KMS-11 (cell line): Measurements from ENCODE around the gene CACNA1A.

Source experiments
- H2AFZ ChIP-seq: fragments of 200-600 bp; sonication (generic); 2 replicates; pipeline ENCODE4 v1.6.1; 2016; ENCODE audit warnings: antibody characterized with exemption, mixed run types, low read depth
- H3K27ac ChIP-seq: fragments of 200-600 bp; sonication (generic); 2 replicates; pipeline ENCODE4 v1.6.1; 2016; ENCODE audit warnings: mild to moderate bottlenecking, mixed run types
- H3K27me3 ChIP-seq: fragments of 200-600 bp; sonication (generic); 2 replicates; pipeline ENCODE4 v1.6.1; 2017; ENCODE audit warnings: mild to moderate bottlenecking, low read depth, mixed run types, moderate library complexity; ENCODE audit not compliant: insufficient read depth
- H3K36me3 ChIP-seq: fragments of 200-600 bp; sonication (generic); 2 replicates; pipeline ENCODE4 v1.6.1; 2017; ENCODE audit warnings: mild to moderate bottlenecking, mixed run types; ENCODE audit not compliant: insufficient read depth
- H3K4me1 ChIP-seq: fragments of 200-600 bp; sonication (generic); 2 replicates; pipeline ENCODE4 v1.6.1; 2016; ENCODE audit warnings: mild to moderate bottlenecking, low read depth, mixed run types; ENCODE audit not compliant: poor library complexity, severe bottlenecking
- H3K4me2 ChIP-seq: fragments of 200-600 bp; sonication (generic); 2 replicates; pipeline ENCODE4 v1.7.0; 2016; ENCODE audit warnings: mild to moderate bottlenecking, mixed run types
- H3K4me3 ChIP-seq: fragments of 200-600 bp; sonication (generic); IDR thresholded peaks from 2 replicates; pipeline ENCODE4 v1.6.1; 2017; ENCODE audit warnings: low read depth, low read length, mixed read lengths; ENCODE audit not compliant: insufficient read depth
- H3K79me2 ChIP-seq: fragments of 200-600 bp; sonication (generic); 2 replicates; pipeline ENCODE4 v1.6.1; 2016; ENCODE audit warnings: low read depth, mixed run types; ENCODE audit not compliant: insufficient read depth
- H3K9ac ChIP-seq: fragments of 200-600 bp; sonication (generic); 2 replicates; pipeline ENCODE4 v1.6.1; 2016; ENCODE audit warnings: mild to moderate bottlenecking, mixed run types
- H4K20me1 ChIP-seq: fragments of 200-600 bp; sonication (generic); 2 replicates; pipeline ENCODE4 v1.6.1; 2016; ENCODE audit warnings: mild to moderate bottlenecking, mixed run types; ENCODE audit not compliant: insufficient read depth
- CTCF ChIP-seq: fragments of 200-600 bp; sonication (generic); conservative IDR thresholded peaks from 2 replicates; pipeline ENCODE4 v1.6.1; 2017; ENCODE audit warnings: low read depth, mild to moderate bottlenecking, antibody characterized with exemption, low read length, moderate library complexity, mixed read lengths

Gene CACNA1A

GRCh38 chr19:13299838-13300237 lies 206.4 kb downstream of the CACNA1A start:
- H3K36me3 ChIP-seq = no peaks in the 10 kb centered on the region
- H4K20me1 ChIP-seq = no peaks in the 10 kb centered on the region
- H2AFZ ChIP-seq = no peak overlapping the region
- H3K4me2 ChIP-seq = no peak overlapping the region
- no peak for TF ChIP-seq CTCF
- no peaks in the 10 kb centered on the region for H3K4me1 ChIP-seq
- no peak overlapping the region for H3K27ac ChIP-seq
- H3K4me3 ChIP-seq = no peak overlapping the region
- H3K79me2 ChIP-seq = no peaks in the 10 kb centered on the region
- H3K27me3 ChIP-seq = peaks cover 24% of the 10 kb centered on the region; the same call in 1 of the 2 replicates
- no peak overlapping the region for H3K9ac ChIP-seq

- Histone ChIP-seq H4K20me1 (no peaks in the 10 kb centered on the region), H2AFZ (no peak overlapping the region), H3K4me1 (no peaks in the 10 kb centered on the region), H3K9ac (no peak overlapping the region), H3K27ac (no peak overlapping the region), H3K36me3 (no peaks in the 10 kb centered on the region), H3K79me2 (no peaks in the 10 kb centered on the region), H3K4me2 (no peak overlapping the region), H3K27me3 (peaks cover 22% of the 10 kb centered on the region), H3K4me3 (no peak overlapping the region)
- no peak for TF ChIP-seq CTCF
Observed at GRCh38 chr19:13298565-13299481, 207.5 kb downstream of the CACNA1A start.

- Histone ChIP-seq H3K4me1 (no peaks in the 10 kb centered on the region), H2AFZ (no peak overlapping the region), H3K36me3 (no peaks in the 10 kb centered on the region), H3K9ac (no peak overlapping the region), H4K20me1 (no peaks in the 10 kb centered on the region), H3K4me3 (no peak overlapping the region), H3K79me2 (no peaks in the 10 kb centered on the region), H3K4me2 (no peak overlapping the region), H3K27me3 (peaks cover 17% of the 10 kb centered on the region), H3K27ac (no peak overlapping the region)
- TF ChIP-seq CTCF = no peak
Observed at GRCh38 chr19:13297023-13297422, 209.3 kb downstream of the CACNA1A start.

GRCh38 chr19:13294812-13295567 lies 211.3 kb downstream of the CACNA1A start:
- Histone ChIP-seq H3K4me3 (no peak overlapping the region), H3K4me1 (no peaks in the 10 kb centered on the region), H4K20me1 (no peaks in the 10 kb centered on the region), H3K4me2 (no peak overlapping the region), H3K27ac (no peak overlapping the region), H2AFZ (no peak overlapping the region), H3K27me3 (peaks cover 14% of the 10 kb centered on the region), H3K9ac (no peak overlapping the region), H3K36me3 (no peaks in the 10 kb centered on the region), H3K79me2 (no peaks in the 10 kb centered on the region)
- TF ChIP-seq CTCF = no peak
